ENCODE data around the gene GJA10.

GJA10 gene

DNA sequence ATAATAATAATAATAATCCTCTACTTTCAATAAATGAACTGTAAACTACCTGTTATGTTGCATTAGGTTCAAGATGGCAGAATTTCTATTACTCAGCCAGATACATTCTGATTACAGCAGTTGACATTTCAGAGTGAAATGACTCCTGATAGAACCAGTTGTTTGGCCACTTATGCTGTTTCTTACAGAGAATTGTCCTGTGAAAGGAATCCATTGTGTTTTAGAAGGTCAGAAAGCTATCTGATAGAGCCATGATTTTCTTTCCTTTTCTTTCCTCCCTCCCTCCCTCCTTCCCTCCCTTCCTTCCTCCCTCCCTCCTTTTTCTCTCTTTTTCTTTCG, 16.6 kb downstream of the GJA10 start:
- in situ Hi-C loops (cut with HindIII; ENCODE audit: low pct_ligation_motif_present, low pct_unique_long_range_greater_than_20kb, low sequenced_read_pairs) = no loop called here
- DNase-seq = no peak

DNA sequence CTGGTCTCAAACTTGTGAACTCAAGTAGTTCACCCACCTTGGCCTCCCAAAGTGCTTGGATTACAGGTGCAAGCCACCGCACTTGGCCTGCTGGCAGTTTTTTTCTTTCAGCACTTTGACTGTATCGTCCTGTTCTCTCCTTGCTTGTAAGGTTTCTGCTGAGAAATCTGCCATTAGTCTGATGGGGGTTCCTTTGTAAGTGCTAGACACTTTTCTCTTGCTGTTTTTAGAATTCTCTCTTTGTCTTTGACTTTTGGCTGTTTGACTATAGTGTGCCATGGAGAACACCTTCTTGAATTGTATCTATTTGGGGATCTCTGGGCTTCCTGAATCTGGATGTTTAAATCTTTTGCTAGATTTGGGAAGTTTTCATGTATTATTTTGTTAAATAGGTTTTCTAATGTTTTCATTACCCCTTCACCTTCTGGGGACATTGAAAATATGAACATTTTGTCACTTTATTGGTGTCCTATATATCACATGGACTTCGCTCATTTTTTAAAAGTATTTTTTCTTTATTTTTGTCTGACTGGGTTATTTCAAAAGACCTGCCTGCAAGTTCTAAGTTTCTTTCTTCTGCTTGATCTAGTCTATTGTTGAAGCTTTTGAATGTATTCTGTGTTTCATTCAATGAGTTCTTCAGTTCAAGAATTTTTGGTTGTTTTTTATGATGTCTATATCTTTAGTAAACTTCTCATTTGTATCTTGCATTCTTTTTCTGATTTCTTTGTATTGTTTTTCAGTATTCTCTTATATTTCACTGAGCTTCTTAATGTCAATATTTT, 22.1 kb downstream of the GJA10 start:
- no peak for DNase-seq
- in situ Hi-C loops (cut with HindIII; ENCODE audit: low pct_ligation_motif_present, low pct_unique_long_range_greater_than_20kb, low sequenced_read_pairs) = no loop called here

GRCh38 chr6:89917216-89917615, 22.9 kb downstream of the GJA10 start:
- in situ Hi-C loops (cut with HindIII; ENCODE audit: low pct_ligation_motif_present, low pct_unique_long_range_greater_than_20kb, low sequenced_read_pairs) = no loop called here
- no peak for DNase-seq

- in situ Hi-C loops (cut with HindIII; ENCODE audit: low pct_ligation_motif_present, low pct_unique_long_range_greater_than_20kb, low sequenced_read_pairs) = no loop called here
- no peak for DNase-seq
Measured at GRCh38 chr6:89917801-89918366, 23.6 kb downstream of the GJA10 start.

DNA sequence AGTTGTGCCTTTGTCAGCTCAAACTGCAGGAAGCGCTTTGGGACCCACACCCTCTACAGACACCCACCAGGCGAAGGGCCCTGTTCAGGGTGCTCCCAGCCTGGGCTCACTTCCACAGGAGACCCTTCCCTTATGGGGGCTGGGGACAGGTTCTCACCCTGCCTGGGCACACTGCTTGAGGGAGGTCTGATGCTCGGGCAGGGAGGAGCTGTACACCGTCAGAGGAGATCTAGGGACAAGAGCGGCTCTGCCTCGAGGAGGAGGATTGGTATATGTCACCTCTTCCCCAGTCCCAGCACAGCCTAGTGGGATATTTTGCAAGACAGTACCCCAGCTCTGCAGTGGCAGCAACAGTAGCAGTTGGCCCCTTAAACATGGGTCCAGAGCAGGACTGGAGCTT, 26.9 kb downstream of the GJA10 start:
- in situ Hi-C loops (cut with HindIII; ENCODE audit: low pct_ligation_motif_present, low pct_unique_long_range_greater_than_20kb, low sequenced_read_pairs) = no loop called here
- DNase-seq = no peak

- DNase-seq = peak; percentile 48
- in situ Hi-C loops (cut with HindIII; ENCODE audit: low pct_ligation_motif_present, low pct_unique_long_range_greater_than_20kb, low sequenced_read_pairs) = no loop called here
Measured at GRCh38 chr6:89921691-89922090, 27.4 kb downstream of the GJA10 start.

GRCh38 chr6:89924231-89924630, 30.0 kb downstream of the GJA10 start:
- no peak for DNase-seq
- in situ Hi-C loops (cut with HindIII; ENCODE audit: low pct_ligation_motif_present, low pct_unique_long_range_greater_than_20kb, low sequenced_read_pairs) = no loop called here

GRCh38 chr6:89925826-89926225, 31.6 kb downstream of the GJA10 start:
- no peak for DNase-seq
- in situ Hi-C loops (cut with HindIII; ENCODE audit: low pct_ligation_motif_present, low pct_unique_long_range_greater_than_20kb, low sequenced_read_pairs) = no loop called here

DNA sequence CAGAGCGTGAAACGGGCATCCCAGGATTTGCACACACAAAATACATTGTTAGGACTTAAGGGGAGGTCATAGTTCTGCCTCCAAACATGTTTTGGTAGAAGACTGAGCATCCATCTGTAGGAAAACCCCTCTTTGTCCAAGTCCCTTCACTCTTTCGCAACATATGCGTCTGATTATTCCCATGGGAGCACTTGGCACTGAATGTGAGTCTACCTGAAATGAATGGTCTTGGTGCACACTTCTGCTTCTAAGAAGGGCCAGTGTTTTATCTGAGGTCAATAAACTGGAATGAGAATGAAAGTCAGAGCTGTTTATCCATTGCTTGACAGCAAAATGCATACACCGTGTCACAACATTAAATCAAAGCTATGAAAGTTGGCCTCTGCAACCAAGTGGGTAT, 33.0 kb downstream of the GJA10 start:
- in situ Hi-C loops (cut with HindIII; ENCODE audit: low pct_ligation_motif_present, low pct_unique_long_range_greater_than_20kb, low sequenced_read_pairs) = no loop called here
- no peak for DNase-seq

GRCh38 chr6:89927791-89928550, 33.7 kb downstream of the GJA10 start:
- no peak for DNase-seq
- in situ Hi-C loops (cut with HindIII; ENCODE audit: low pct_ligation_motif_present, low pct_unique_long_range_greater_than_20kb, low sequenced_read_pairs) = no loop called here

GRCh38 chr6:89928604-89929003, 34.3 kb downstream of the GJA10 start:
- DNase-seq = peak; percentile 50

DNA sequence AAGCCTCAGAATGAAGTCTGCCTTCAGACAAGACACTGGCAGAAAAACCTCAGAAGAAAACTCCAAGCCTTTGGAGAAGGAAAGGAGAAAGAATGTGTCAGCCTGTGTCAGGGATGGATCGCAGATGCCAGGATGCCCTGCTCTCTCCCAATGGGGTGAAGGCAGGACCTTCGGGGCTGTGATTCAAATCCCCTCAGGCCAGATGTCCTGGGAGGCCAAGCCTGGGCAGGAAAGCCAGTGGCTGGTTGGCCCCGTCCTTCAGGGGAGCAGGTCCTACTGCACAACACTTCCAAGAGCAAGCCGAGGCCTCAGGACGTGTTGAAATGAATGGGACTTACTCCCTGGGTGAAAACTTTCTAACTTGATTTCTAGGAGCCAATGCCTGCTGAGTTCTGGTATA, 36.5 kb downstream of the GJA10 start:
- in situ Hi-C loops (cut with HindIII; ENCODE audit: low pct_ligation_motif_present, low pct_unique_long_range_greater_than_20kb, low sequenced_read_pairs) = no loop called here
- DNase-seq = no peak

More at GRCh38 chr6:89928604-89929003, 34.3 kb downstream of the GJA10 start:
- in situ Hi-C loops (cut with HindIII; ENCODE audit: low pct_ligation_motif_present, low pct_unique_long_range_greater_than_20kb, low sequenced_read_pairs) = no loop called here

DNA sequence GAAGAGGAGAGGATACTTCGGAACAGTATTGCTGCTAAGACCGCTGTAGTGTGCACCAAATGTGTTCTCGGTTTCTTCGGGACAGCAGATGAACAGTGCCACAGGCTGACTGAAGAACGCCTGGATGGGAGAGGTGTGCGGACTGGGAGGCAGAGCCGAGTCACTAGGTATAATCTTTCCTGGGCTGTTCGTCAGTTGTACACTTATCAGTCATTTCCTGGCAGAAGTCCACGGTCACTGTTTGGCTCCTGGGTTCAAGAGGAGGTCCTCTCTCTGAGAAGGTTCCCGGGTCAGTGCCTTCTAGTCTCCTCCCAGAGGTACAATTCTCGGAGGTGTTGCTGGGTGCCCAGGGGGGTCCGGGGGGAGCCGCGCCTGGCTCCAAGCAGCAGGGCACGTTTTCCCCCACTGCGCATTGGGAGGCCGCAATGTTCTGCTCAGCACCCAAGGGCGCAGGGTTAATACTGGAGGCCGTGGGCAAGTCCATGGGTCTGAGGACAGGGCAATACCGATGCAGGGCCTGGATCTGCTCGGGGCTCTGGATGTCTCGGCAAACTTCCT, 38.1 kb downstream of the GJA10 start:
- in situ Hi-C loops (cut with HindIII; ENCODE audit: low pct_ligation_motif_present, low pct_unique_long_range_greater_than_20kb, low sequenced_read_pairs) = no loop called here
- DNase-seq = no peak

DNA sequence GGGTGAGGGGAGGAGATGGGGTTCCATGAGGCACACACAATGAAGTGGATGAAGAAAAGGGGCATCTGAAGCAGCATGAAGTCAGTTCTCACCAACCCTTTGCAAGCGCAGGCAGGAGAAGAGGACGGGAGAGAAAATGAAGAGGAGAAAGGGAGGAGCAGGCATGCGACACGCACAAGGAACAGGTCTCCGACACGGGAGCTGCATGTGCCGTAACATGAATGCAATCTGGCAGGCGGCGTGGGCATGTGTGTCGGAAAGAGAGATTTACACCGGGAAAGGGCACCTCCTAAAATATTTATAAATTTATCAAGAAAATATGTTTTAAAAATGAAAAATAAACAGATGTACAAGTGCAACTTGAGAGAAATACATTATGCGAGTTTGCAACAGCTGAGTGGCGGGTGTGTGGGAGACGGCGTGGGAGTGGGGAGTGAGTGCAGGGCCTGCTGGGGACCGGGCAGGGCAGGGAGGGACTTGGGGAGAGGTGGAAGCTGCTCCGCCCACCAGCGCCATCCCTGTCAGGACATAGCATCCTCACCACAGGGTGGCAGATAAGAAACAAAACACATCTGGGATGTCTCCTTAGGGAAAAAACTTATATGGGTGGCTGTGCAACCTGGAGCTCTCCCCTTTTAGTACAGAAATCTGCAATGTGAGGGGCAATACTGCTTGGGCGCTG, 40.6 kb downstream of the GJA10 start:
- DNase-seq = no peak
- in situ Hi-C loops (cut with HindIII; ENCODE audit: low pct_ligation_motif_present, low pct_unique_long_range_greater_than_20kb, low sequenced_read_pairs) = no loop called here

DNA sequence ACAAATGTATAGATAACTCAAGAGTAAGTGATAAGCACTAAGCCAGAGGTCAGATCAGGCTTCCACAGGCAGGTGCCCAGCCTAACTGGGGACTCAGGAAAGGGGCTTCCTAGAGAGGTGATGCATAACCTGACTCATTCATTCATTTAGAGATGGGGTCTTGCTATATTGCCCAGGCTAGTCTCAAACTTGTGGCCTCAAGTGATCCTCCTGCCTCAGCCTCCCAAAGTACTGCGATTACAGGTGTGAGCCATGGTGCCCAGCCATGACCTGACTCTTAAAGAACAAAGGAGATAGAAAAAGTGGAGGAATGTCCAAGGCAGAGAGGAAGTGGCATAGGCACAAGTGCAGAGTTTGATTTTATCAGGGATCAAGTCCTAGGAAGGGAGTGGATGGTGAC, 41.9 kb downstream of the GJA10 start:
- in situ Hi-C loops (cut with HindIII; ENCODE audit: low pct_ligation_motif_present, low pct_unique_long_range_greater_than_20kb, low sequenced_read_pairs) = no loop called here
- no peak for DNase-seq

- in situ Hi-C loops (cut with HindIII; ENCODE audit: low pct_ligation_motif_present, low pct_unique_long_range_greater_than_20kb, low sequenced_read_pairs) = no loop called here
- DNase-seq = no peak
Measured at GRCh38 chr6:89938014-89938413, 43.7 kb downstream of the GJA10 start.

DNA sequence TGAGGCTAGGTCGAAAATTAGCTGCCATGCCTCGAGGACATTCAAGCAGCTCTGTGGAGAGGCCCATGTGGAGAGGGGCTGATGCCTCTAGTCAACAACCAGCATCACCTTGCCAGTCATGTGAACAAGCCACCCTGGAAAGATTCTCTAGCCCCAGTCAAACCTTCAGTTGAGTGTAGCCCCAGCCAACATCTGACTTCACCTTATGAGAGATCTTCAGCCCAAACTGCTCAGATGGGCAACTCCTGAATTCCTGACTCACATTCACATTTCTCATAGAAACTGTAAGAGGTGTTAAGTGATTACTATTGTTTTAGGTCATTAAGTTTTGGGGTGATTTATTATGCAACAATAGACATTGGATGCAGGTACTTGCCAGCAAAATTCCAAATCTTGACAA, 44.9 kb downstream of the GJA10 start:
- in situ Hi-C loops (cut with HindIII; ENCODE audit: low pct_ligation_motif_present, low pct_unique_long_range_greater_than_20kb, low sequenced_read_pairs) = no loop called here
- no peak for DNase-seq

GRCh38 chr6:89940225-89941027, 46.2 kb downstream of the GJA10 start:
- peak; percentile 64 for DNase-seq
- in situ Hi-C loops (cut with HindIII; ENCODE audit: low pct_ligation_motif_present, low pct_unique_long_range_greater_than_20kb, low sequenced_read_pairs) = no loop called here
